Breast epithelium (tissue), 4 donors: ENCODE results near the gene PCSK7. TPM values are rescaled to one million over a fixed set of nuclear protein-coding genes. Genes with fewer than 3 reads are reported as not detected.

ENCODE experiments used
- DNase-seq, 2 donors: peaks; one replicate each; pipeline ENCODE4 v3.0.0-alpha.2; 2019; ENCODE audit warnings: low spot score in 2 of 2
- H3K27ac ChIP-seq, 2 donors: fragments of 200-600 bp; sonication (generic) in 1 of 2; one replicate each; pipeline ENCODE4 v1.5.1; 2016 to 2019; ENCODE audit warnings: mild to moderate bottlenecking in 1 of 2
- H3K27me3 ChIP-seq, 2 donors: fragments of 200-600 bp; sonication (generic) in 1 of 2; one replicate each; pipeline versions ENCODE4 v1.5.1 to v1.6.0; 2017 to 2019; ENCODE audit warnings: control low read depth in 1 of 2, mild to moderate bottlenecking in 1 of 2
- H3K36me3 ChIP-seq: fragments of 200-600 bp; one replicate; pipeline ENCODE4 v1.5.1; 2019
- H3K4me1 ChIP-seq, 2 donors: fragments of 200-600 bp; sonication (generic); one replicate each; pipeline ENCODE4 v1.5.1; 2016 to 2019; ENCODE audit warnings: control low read depth in 1 of 2
- H3K4me3 ChIP-seq, 3 donors: fragments of 200-600 bp; sonication (generic); 1 replicate in 2 of 3; 2 replicates in 1 of 3; pipeline ENCODE4 v1.5.1; 2016 to 2019; ENCODE audit warnings: mild to moderate bottlenecking in 3 of 3, moderate library complexity in 2 of 3
- H3K9me3 ChIP-seq, 2 donors: fragments of 200-600 bp; sonication (generic) in 1 of 2; one replicate each; pipeline ENCODE4 v1.5.1; 2016 to 2019; ENCODE audit warnings: control low read depth in 1 of 2
- CTCF ChIP-seq, 3 donors: fragments of 450-650 bp; IDR thresholded peaks; one replicate each; pipeline ENCODE4 v1.5.1; 2016 to 2017; ENCODE audit warnings: antibody characterized with exemption in 3 of 3, mild to moderate bottlenecking in 3 of 3, moderate library complexity in 3 of 3
- POLR2A ChIP-seq: fragments of 450-650 bp; IDR thresholded peaks from one replicate; pipeline ENCODE4 v1.6.1; 2016; ENCODE audit warnings: antibody characterized with exemption, mild to moderate bottlenecking, moderate library complexity
- POLR2AphosphoS5 ChIP-seq, 3 donors: sonication (generic); formaldehyde crosslinking; IDR thresholded peaks; one replicate each; pipeline ENCODE4 v1.6.1; 2017; ENCODE audit warnings: antibody characterized with exemption in 3 of 3
- intact Hi-C: fragments of 100-400 bp; cut with DNase I; formaldehyde crosslinking; loops from one replicate; pipeline ENCODE4 v1.15.1; 2023; ENCODE audit warnings: low total_unique reads
- total RNA-seq, 3 donors: library from RNA; depleted of rRNA; stranded (reverse); fragments of >200 nt; gene quantifications; one replicate each; pipeline ENCODE4 v1.1.0, GENCODE V29; 2016

The PCSK7 gene
- total RNA-seq, 3 donors from 2014 or later, result 43.2 to 51.5 (median 44.2) TPM

GRCh38 chr11:117258576-117258975 is 26.7 kb upstream of the PCSK7 start:
- no peaks in the 10 kb centered on the region for H3K4me1 ChIP-seq
- intact Hi-C loops, result no loop called here
- TF ChIP-seq POLR2A, result no peak
- no peak for TF ChIP-seq CTCF (IDR thresholded peaks at IDR 0.05)
- no peak for TF ChIP-seq POLR2AphosphoS5 (IDR thresholded peaks at IDR 0.05)
- no peaks in the 10 kb centered on the region for H3K27me3 ChIP-seq
- H3K4me3 ChIP-seq, result no peak overlapping the region
- H3K9me3 ChIP-seq, result no peaks in the 10 kb centered on the region
- no peak for DNase-seq
- H3K27ac ChIP-seq, result no peak overlapping the region
- H3K36me3 ChIP-seq, result no peaks in the 10 kb centered on the region

GRCh38 chr11:117256573-117256972 is 24.7 kb upstream of the PCSK7 start:
- no peaks in the 10 kb centered on the region for H3K4me1 ChIP-seq
- intact Hi-C loops, result no loop called here
- H3K27ac ChIP-seq, result no peak overlapping the region
- no peaks in the 10 kb centered on the region for H3K36me3 ChIP-seq
- TF ChIP-seq CTCF (IDR thresholded peaks at IDR 0.05), result no peak
- no peak for TF ChIP-seq POLR2AphosphoS5 (IDR thresholded peaks at IDR 0.05)
- no peak for TF ChIP-seq POLR2A
- DNase-seq, result no peak
- H3K9me3 ChIP-seq, result no peaks in the 10 kb centered on the region
- no peaks in the 10 kb centered on the region for H3K27me3 ChIP-seq
- H3K4me3 ChIP-seq, result no peak overlapping the region

- Histone ChIP-seq H3K27ac (no peak overlapping the region), H3K4me1 (no peaks in the 10 kb centered on the region), H3K36me3 (no peaks in the 10 kb centered on the region), H3K9me3 (no peaks in the 10 kb centered on the region), H3K4me3 (no peak overlapping the region), H3K27me3 (no peaks in the 10 kb centered on the region)
- no peak for TF ChIP-seq CTCF (IDR thresholded peaks at IDR 0.05)
- no peak for TF ChIP-seq POLR2A
- TF ChIP-seq POLR2AphosphoS5 (IDR thresholded peaks at IDR 0.05), result no peak
- intact Hi-C loops, result no loop called here
- DNase-seq, result no peak
These were observed 24.1 kb upstream of the PCSK7 start for GRCh38 chr11:117255966-117256365.

GRCh38 chr11:117251506-117251905 is 19.6 kb upstream of the PCSK7 start:
- TF ChIP-seq POLR2A, result no peak
- Histone ChIP-seq H3K27me3 (no peaks in the 10 kb centered on the region), H3K9me3 (no peaks in the 10 kb centered on the region), H3K4me3 (no peak overlapping the region), H3K36me3 (no peaks in the 10 kb centered on the region), H3K27ac (no peak overlapping the region), H3K4me1 (no peaks in the 10 kb centered on the region)
- DNase-seq, result no peak
- intact Hi-C loops, result no loop called here

- intact Hi-C loops, result no loop called here
- no peaks in the 10 kb centered on the region for H3K36me3 ChIP-seq
- H3K9me3 ChIP-seq, result no peaks in the 10 kb centered on the region
- H3K27me3 ChIP-seq, result no peaks in the 10 kb centered on the region
- TF ChIP-seq CTCF (IDR thresholded peaks at IDR 0.05) (no peak), POLR2AphosphoS5 (IDR thresholded peaks at IDR 0.05) (no peak), POLR2A (no peak)
- no peaks in the 10 kb centered on the region for H3K4me1 ChIP-seq
- H3K27ac ChIP-seq, result no peak overlapping the region
- DNase-seq, result no peak
- H3K4me3 ChIP-seq, result no peak overlapping the region
These were observed 17.7 kb upstream of the PCSK7 start for GRCh38 chr11:117249571-117249970.

GRCh38 chr11:117248341-117248740 is 16.5 kb upstream of the PCSK7 start:
- H3K4me3 ChIP-seq, result no peak overlapping the region
- intact Hi-C loops, result no loop called here
- H3K4me1 ChIP-seq, result no peaks in the 10 kb centered on the region
- no peaks in the 10 kb centered on the region for H3K27me3 ChIP-seq
- no peak for DNase-seq
- no peak for TF ChIP-seq POLR2A
- no peak for TF ChIP-seq CTCF (IDR thresholded peaks at IDR 0.05)
- TF ChIP-seq POLR2AphosphoS5 (IDR thresholded peaks at IDR 0.05), result no peak
- no peaks in the 10 kb centered on the region for H3K9me3 ChIP-seq
- H3K36me3 ChIP-seq, result no peaks in the 10 kb centered on the region
- H3K27ac ChIP-seq, result no peak overlapping the region
